Activated CD8-positive, alpha-beta T cell treated with anti-CD3 and anti-CD28 coated beads for 36 hours (primary cell): ENCODE results near the gene ADGRD2. TPM values are rescaled to one million over a fixed set of nuclear protein-coding genes. Genes with fewer than 3 reads are reported as not detected.

Experiments
- ATAC-seq: fragments of 200-7000 bp; cut with Tn5 transposase; one replicate; pipeline ENCODE4 v1.10.0; 2021; ENCODE audit warnings: mild to moderate bottlenecking, moderate library complexity
- CTCF ChIA-PET: fragments of 350-600 bp; sonication (Branson Sonifier 250); formaldehyde crosslinking; loops from one replicate; lab custom pipeline; 2021; ENCODE audit warnings: antibody characterized with exemption; lab: Charles Lee
- POLR2A ChIA-PET: fragments of 350-600 bp; sonication (Branson Sonifier 250); formaldehyde crosslinking; loops from one replicate; lab custom pipeline; 2021; ENCODE audit warnings: antibody characterized with exemption; lab: Charles Lee
- DNase-seq: peaks from one replicate; pipeline ENCODE4 v3.0.0-alpha.2; 2020
- H3K27ac Mint-ChIP-seq: one replicate; pipeline ENCODE4 v1.8.0; 2021; ENCODE audit warnings: mild to moderate bottlenecking, mixed read lengths
- H3K27me3 Mint-ChIP-seq: one replicate; pipeline ENCODE4 v1.8.0; 2021; ENCODE audit warnings: mixed read lengths
- H3K36me3 Mint-ChIP-seq: one replicate; pipeline ENCODE4 v1.8.0; 2021; ENCODE audit warnings: low read depth, mixed read lengths
- H3K4me1 Mint-ChIP-seq: one replicate; pipeline ENCODE4 v1.8.0; 2021; ENCODE audit warnings: low read depth, mixed read lengths
- H3K4me3 Mint-ChIP-seq: one replicate; pipeline ENCODE4 v1.8.0; 2021; ENCODE audit warnings: mild to moderate bottlenecking, moderate library complexity, mixed read lengths
- H3K9me3 Mint-ChIP-seq: one replicate; pipeline ENCODE4 v1.8.0; 2021; ENCODE audit warnings: mixed read lengths
- intact Hi-C: fragments of 100-400 bp; cut with micrococcal nuclease; formaldehyde crosslinking; loops from one replicate; pipeline ENCODE4 v1.10.0; 2022
- total RNA-seq, 2 experiments: library from RNA; stranded (reverse); gene quantifications; one replicate each; pipeline ENCODE4 v1.2.3, GENCODE V29; 2021
- TF ChIP-seq, protein P1 (sequence below): fragments of 200-600 bp; IDR thresholded peaks from one replicate; pipeline ENCODE4 v1.8.0; 2022; ENCODE audit warnings: antibody characterized with exemption, mild to moderate bottlenecking

Gene ADGRD2
- total RNA-seq, 2 experiments from 2014 or later, result not detected

- peaks cover 14% of the 10 kb centered on the region for H3K27me3 Mint-ChIP-seq
- no peak overlapping the region for H3K27ac Mint-ChIP-seq
- CTCF ChIA-PET, result no interaction called here
- DNase-seq, result no peak
- POLR2A ChIA-PET, result no interaction called here
- TF ChIP-seq, protein P1, sequence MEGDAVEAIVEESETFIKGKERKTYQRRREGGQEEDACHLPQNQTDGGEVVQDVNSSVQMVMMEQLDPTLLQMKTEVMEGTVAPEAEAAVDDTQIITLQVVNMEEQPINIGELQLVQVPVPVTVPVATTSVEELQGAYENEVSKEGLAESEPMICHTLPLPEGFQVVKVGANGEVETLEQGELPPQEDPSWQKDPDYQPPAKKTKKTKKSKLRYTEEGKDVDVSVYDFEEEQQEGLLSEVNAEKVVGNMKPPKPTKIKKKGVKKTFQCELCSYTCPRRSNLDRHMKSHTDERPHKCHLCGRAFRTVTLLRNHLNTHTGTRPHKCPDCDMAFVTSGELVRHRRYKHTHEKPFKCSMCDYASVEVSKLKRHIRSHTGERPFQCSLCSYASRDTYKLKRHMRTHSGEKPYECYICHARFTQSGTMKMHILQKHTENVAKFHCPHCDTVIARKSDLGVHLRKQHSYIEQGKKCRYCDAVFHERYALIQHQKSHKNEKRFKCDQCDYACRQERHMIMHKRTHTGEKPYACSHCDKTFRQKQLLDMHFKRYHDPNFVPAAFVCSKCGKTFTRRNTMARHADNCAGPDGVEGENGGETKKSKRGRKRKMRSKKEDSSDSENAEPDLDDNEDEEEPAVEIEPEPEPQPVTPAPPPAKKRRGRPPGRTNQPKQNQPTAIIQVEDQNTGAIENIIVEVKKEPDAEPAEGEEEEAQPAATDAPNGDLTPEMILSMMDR, result no peak
- H3K9me3 Mint-ChIP-seq, result no peaks in the 10 kb centered on the region
- no peaks in the 10 kb centered on the region for H3K36me3 Mint-ChIP-seq
- no peak overlapping the region for H3K4me3 Mint-ChIP-seq
- no peaks in the 10 kb centered on the region for H3K4me1 Mint-ChIP-seq
- intact Hi-C loops, result no loop called here
- no peak for ATAC-seq
These were observed 6.3 kb downstream of the ADGRD2 start for GRCh38 chr9:124456341-124457078.

DNA sequence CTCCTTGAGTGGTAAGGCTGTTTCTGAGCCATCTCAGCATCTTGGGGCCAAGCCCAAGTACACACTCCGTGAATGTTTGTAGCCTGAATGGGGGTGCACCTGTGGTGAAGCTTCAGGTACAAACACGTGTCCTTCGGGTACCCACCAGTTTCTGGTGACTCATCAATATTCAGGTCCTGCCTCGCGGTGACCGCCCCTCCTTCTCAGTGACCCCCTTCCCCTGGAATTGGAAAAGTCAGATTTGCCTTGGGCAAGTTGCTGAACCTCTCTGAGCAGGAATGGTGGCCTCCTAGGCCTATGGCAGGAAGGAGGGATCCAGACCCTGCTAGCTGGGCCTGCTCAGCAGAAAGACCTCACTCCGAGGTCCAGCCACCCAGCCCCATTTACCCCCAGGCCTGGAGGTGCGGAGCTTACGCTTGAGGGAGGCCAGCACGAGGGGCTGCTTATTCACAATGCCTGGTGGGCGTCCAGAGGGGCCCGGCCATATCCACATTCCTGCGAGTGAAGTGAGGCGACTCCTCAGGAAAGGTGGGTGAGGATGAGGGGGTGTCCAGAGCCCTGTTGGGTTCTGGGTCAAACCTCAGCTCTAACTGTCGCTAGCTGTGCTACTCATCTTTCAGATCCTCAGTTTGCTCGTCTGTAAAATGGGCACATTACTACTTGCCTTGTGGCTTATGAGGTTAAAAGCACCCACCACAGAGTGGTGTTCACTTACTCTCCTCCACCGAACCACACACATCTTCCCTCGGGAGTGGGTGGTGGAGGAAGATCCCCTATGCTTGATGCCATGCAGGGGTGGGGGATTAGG lies 7.0 kb downstream of the ADGRD2 start:
- TF ChIP-seq, protein P1, result no peak
- no peak for DNase-seq
- Mint-ChIP-seq H3K36me3 (no peaks in the 10 kb centered on the region), H3K27me3 (peaks cover 8% of the 10 kb centered on the region), H3K4me1 (no peaks in the 10 kb centered on the region), H3K9me3 (no peaks in the 10 kb centered on the region), H3K4me3 (no peak overlapping the region), H3K27ac (no peak overlapping the region)
- ChIA-PET CTCF (interaction anchor here (1.9 kb wide), 1 partner anchor 9 kb away, joined by 4 read pairs; no protein-coding TSS in a partner anchor), POLR2A (no interaction called here)
- ATAC-seq, result no peak
- intact Hi-C loops, result no loop called here

DNA sequence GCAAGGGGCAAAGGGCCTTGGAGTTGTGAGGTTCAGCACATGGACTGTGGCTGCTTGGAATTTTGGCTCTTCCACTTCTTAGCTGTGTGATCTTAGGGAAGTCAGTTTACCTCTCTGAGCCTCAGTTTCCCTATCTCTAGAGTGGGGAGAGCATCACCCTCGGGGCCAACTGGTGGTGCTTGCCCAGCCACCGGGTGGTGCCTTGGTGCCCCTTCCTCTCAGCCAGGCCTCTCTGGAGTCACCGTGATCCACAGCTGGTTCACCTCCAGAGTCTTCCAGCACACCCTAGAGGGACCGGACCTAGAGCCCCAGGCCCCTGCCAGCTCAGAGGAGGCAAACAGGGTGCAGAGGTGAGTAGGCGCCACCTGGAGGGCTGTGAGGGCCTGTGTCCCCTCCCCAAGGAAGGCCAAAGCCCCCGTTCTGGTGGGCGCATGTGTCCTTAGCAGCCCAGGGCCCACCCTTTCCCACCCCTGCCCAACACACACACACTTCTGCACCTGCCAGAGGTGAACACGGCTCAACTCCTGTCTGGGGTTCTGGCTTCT lies 7.7 kb downstream of the ADGRD2 start:
- H3K4me3 Mint-ChIP-seq, result no peak overlapping the region
- H3K27ac Mint-ChIP-seq, result no peak overlapping the region
- no peak for DNase-seq
- ChIA-PET CTCF (interaction anchor here (1.9 kb wide), 1 partner anchor 10 kb away, joined by 4 read pairs; no protein-coding TSS in a partner anchor), POLR2A (no interaction called here)
- no peak for ATAC-seq
- peaks cover 3% of the 10 kb centered on the region for H3K27me3 Mint-ChIP-seq
- TF ChIP-seq, protein P1, result no peak
- H3K4me1 Mint-ChIP-seq, result no peaks in the 10 kb centered on the region
- intact Hi-C loops, result no loop called here
- no peaks in the 10 kb centered on the region for H3K36me3 Mint-ChIP-seq
- H3K9me3 Mint-ChIP-seq, result no peaks in the 10 kb centered on the region

DNA sequence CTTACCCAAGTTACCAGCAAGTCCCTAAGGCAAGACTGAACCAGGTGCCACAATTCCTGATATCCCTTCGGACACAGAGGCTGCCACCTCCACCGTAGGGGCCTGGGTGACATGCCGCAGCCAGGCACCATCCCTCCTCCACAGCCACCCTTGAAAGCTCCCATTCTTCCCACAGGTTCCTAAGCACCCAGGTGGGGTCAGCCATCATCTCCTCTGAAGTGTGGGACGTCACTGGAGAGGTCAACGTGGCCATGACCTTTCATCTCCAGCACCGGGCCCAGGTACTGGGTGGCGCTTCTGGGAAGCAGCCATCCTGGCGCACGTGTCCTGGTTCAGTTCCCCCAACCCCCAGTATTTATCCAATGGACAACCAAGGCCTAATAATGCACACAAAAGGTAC lies 8.2 kb downstream of the ADGRD2 start:
- H3K27me3 Mint-ChIP-seq, result peaks cover 3% of the 10 kb centered on the region
- H3K4me3 Mint-ChIP-seq, result no peak overlapping the region
- no peaks in the 10 kb centered on the region for H3K4me1 Mint-ChIP-seq
- ATAC-seq, result no peak
- H3K9me3 Mint-ChIP-seq, result no peaks in the 10 kb centered on the region
- H3K27ac Mint-ChIP-seq, result no peak overlapping the region
- POLR2A ChIA-PET, result no interaction called here
- CTCF ChIA-PET, result interaction anchor here (1.9 kb wide), 1 partner anchor 11 kb away, joined by 4 read pairs; no protein-coding TSS in a partner anchor
- intact Hi-C loops, result no loop called here
- TF ChIP-seq, protein P1, result no peak
- no peak for DNase-seq
- H3K36me3 Mint-ChIP-seq, result no peaks in the 10 kb centered on the region
